Ishikawa (cell line): ENCODE data around the gene INPP5B.

ENCODE experiments used
- CEBPB ChIP-seq: IDR thresholded peaks from 2 replicates; pipeline ENCODE4 v1.6.1; 2012
- CREB1 ChIP-seq: IDR thresholded peaks from 2 replicates; pipeline ENCODE4 v1.6.1; 2012; ENCODE audit warnings: low read depth
- EGR1 ChIP-seq: IDR thresholded peaks from 2 replicates; pipeline ENCODE4 v1.6.1; 2012
- EP300 ChIP-seq: IDR thresholded peaks from 2 replicates; pipeline ENCODE4 v1.6.1; 2012; ENCODE audit warnings: borderline replicate concordance
- FOXM1 ChIP-seq: IDR thresholded peaks from 2 replicates; pipeline ENCODE4 v1.6.1; 2012; ENCODE audit warnings: low read depth, borderline replicate concordance
- NFIC ChIP-seq: IDR thresholded peaks from 2 replicates; pipeline ENCODE4 v1.6.1; 2012
- RAD21 ChIP-seq: IDR thresholded peaks from 2 replicates; pipeline ENCODE4 v1.6.1; 2012; ENCODE audit warnings: low read depth
- TAF1 ChIP-seq: IDR thresholded peaks from 2 replicates; pipeline ENCODE4 v1.6.1; 2012; ENCODE audit warnings: low read depth, mild to moderate bottlenecking
- TCF12 ChIP-seq: IDR thresholded peaks from 2 replicates; pipeline ENCODE4 v1.6.1; 2012; ENCODE audit warnings: low read depth
- TEAD4 ChIP-seq: IDR thresholded peaks from 2 replicates; pipeline ENCODE4 v1.6.1; 2012
- YY1 ChIP-seq: IDR thresholded peaks from 2 replicates; pipeline ENCODE4 v1.6.1; 2012; ENCODE audit warnings: low read depth
- ZBTB7A ChIP-seq: IDR thresholded peaks from 2 replicates; pipeline ENCODE4 v1.6.1; 2012; ENCODE audit warnings: low read depth
- TF ChIP-seq, protein P1 (sequence below): IDR thresholded peaks from 2 replicates; pipeline ENCODE4 v1.6.1; 2012
- TF ChIP-seq, protein P2 (sequence below): IDR thresholded peaks from 2 replicates; pipeline ENCODE4 v1.6.1; 2012
- TF ChIP-seq, protein P3 (sequence below): IDR thresholded peaks from 2 replicates; pipeline ENCODE4 v1.6.1; 2012; ENCODE audit warnings: low read depth, mild to moderate bottlenecking

The INPP5B gene

DNA sequence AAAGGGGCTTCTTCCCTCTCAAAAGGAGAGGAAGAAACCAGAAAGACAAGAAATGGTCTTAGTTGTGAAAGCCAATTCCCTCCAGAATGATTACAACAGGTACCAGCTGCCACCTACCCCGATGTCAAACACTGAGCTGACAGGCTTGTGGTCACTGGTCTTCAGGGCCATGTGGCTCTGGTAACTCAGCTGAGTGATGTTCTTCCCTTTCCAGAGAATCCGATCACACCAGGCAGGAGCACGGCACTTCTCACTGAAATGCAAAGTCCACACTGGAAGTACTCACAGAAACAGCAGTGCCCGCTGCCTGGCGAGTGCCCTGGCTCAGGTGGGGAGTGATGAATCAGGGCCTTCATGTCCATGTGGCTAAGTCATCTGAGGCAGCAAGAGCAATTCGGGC, 68.8 kb downstream of the INPP5B start:
- TF ChIP-seq, protein P1, sequence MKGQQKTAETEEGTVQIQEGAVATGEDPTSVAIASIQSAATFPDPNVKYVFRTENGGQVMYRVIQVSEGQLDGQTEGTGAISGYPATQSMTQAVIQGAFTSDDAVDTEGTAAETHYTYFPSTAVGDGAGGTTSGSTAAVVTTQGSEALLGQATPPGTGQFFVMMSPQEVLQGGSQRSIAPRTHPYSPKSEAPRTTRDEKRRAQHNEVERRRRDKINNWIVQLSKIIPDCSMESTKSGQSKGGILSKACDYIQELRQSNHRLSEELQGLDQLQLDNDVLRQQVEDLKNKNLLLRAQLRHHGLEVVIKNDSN, result no peak
- TF ChIP-seq CREB1, result no peak
- TF ChIP-seq NFIC, result no peak

DNA sequence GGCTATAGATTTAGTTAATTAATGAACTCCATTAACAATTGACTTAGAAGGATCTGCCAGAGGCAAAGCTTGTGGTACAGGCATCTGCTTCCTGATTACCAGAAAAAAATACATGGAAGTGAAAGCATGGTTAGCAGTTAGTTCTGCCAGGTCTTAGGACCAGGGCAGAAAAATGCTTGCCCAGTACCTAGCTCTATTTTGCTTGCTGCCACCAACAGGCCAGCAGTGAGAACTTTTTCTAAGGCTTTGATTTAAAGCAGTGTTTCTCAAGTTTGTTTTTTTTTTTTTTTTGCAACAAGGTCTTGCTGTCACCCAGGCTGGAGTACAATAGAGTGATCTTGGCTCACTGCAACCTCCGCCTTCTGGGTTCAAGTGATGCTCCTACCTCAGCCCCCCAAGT, 71.0 kb downstream of the INPP5B start:
- no peak for TF ChIP-seq TCF12
- no peak for TF ChIP-seq ZBTB7A
- no peak for TF ChIP-seq NFIC
- no peak for TF ChIP-seq RAD21
- TF ChIP-seq TAF1, result no peak

DNA sequence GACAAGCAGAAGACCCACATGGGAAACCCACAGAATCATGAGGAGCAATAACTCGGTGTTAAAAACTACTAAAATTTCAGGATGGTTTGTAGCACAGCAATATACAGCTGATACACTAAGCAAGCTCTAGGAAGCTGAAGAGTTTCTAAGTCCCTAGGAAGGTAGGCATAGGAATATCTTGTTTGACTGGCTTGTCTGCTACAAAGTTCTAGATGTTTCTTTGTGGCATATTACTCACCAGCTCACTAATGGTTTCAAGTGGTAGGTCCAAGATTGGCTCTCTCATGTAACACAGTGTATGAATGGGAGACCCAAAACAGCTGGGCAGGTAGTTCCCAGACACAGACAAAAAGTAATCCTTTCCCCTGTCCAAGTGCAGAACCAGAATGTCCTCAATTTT, 74.2 kb downstream of the INPP5B start:
- TF ChIP-seq, protein P2, sequence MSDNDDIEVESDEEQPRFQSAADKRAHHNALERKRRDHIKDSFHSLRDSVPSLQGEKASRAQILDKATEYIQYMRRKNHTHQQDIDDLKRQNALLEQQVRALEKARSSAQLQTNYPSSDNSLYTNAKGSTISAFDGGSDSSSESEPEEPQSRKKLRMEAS, result no peak
- TF ChIP-seq YY1, result no peak
- no peak for TF ChIP-seq CEBPB
- TF ChIP-seq, protein P3, sequence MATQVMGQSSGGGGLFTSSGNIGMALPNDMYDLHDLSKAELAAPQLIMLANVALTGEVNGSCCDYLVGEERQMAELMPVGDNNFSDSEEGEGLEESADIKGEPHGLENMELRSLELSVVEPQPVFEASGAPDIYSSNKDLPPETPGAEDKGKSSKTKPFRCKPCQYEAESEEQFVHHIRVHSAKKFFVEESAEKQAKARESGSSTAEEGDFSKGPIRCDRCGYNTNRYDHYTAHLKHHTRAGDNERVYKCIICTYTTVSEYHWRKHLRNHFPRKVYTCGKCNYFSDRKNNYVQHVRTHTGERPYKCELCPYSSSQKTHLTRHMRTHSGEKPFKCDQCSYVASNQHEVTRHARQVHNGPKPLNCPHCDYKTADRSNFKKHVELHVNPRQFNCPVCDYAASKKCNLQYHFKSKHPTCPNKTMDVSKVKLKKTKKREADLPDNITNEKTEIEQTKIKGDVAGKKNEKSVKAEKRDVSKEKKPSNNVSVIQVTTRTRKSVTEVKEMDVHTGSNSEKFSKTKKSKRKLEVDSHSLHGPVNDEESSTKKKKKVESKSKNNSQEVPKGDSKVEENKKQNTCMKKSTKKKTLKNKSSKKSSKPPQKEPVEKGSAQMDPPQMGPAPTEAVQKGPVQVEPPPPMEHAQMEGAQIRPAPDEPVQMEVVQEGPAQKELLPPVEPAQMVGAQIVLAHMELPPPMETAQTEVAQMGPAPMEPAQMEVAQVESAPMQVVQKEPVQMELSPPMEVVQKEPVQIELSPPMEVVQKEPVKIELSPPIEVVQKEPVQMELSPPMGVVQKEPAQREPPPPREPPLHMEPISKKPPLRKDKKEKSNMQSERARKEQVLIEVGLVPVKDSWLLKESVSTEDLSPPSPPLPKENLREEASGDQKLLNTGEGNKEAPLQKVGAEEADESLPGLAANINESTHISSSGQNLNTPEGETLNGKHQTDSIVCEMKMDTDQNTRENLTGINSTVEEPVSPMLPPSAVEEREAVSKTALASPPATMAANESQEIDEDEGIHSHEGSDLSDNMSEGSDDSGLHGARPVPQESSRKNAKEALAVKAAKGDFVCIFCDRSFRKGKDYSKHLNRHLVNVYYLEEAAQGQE, result no peak
- TF ChIP-seq CREB1, result no peak
- no peak for TF ChIP-seq ZBTB7A
- no peak for TF ChIP-seq FOXM1
- TF ChIP-seq TCF12, result no peak
- no peak for TF ChIP-seq EP300

DNA sequence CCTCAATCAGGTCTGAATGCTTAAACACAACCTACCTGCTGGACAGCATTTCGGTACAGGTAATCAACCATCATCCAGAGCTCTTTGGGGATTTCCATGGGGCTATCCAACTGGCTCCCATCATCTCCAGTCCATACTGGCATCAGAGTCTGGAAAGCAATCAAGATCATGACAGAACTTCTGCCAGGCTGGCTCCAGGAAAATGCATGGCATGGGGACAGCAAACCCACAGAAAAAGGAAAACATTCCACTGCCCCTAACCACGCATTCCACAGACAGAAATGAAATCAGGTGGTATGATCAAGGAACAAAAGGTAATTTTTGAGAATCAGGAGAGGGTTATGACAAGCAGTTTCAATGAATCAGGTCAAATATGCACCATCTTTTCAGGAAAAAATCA, 78.4 kb downstream of the INPP5B start:
- no peak for TF ChIP-seq NFIC
- no peak for TF ChIP-seq EGR1
- TF ChIP-seq RAD21, result no peak
- TF ChIP-seq TAF1, result no peak
- no peak for TF ChIP-seq CEBPB
- TF ChIP-seq CREB1, result no peak
- TF ChIP-seq TCF12, result no peak
- TF ChIP-seq, protein P1, result no peak
- TF ChIP-seq YY1, result no peak
- TF ChIP-seq, protein P2, result no peak
- TF ChIP-seq ZBTB7A, result no peak
- TF ChIP-seq EP300, result no peak
- TF ChIP-seq TEAD4, result no peak
- TF ChIP-seq FOXM1, result no peak
- TF ChIP-seq, protein P3, result no peak

DNA sequence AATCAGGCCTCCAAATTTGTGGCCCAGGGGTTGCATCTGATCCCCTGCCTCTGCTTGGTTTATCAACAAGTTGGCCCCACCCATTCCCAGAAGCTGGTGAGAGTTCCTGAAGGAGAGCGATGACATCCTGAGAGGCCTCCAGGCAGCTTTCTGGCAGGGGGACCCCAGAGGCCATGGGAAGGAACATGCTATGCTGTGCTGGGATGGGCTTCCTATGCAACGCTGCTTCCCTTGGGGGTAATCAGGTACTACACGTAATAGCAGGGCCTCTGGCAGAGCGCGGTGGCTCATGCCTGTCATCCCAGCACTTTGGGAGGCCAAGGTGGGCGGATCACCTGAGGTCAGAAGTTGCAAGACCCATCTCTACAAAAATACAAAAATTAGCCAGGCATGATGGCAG, 79.1 kb downstream of the INPP5B start:
- TF ChIP-seq, protein P2, result no peak
- TF ChIP-seq RAD21, result no peak
- TF ChIP-seq NFIC, result no peak
- TF ChIP-seq, protein P1, result no peak
- TF ChIP-seq FOXM1, result no peak
- TF ChIP-seq YY1, result no peak
- TF ChIP-seq EGR1, result no peak
- no peak for TF ChIP-seq CEBPB
- TF ChIP-seq CREB1, result no peak
- no peak for TF ChIP-seq EP300
- TF ChIP-seq TCF12, result no peak
- TF ChIP-seq TAF1, result no peak
- TF ChIP-seq TEAD4, result no peak
- TF ChIP-seq, protein P3, result no peak
- no peak for TF ChIP-seq ZBTB7A
